B cell (primary cell): ENCODE measurements around the gene ARHGAP42.

Experiments used
- EZH2 ChIP-seq: IDR thresholded peaks from 2 replicates; pipeline ENCODE4 v1.6.1; 2012; ENCODE audit warnings: borderline replicate concordance, low read depth, mild to moderate bottlenecking, moderate library complexity, low read length; ENCODE audit not compliant: insufficient read depth, poor library complexity, severe bottlenecking
- TF ChIP-seq, protein P1 (sequence below): fragments of 200-600 bp; IDR thresholded peaks from one replicate; pipeline ENCODE4 v1.8.0; 2022; ENCODE audit warnings: antibody characterized with exemption, mild to moderate bottlenecking

DNA sequence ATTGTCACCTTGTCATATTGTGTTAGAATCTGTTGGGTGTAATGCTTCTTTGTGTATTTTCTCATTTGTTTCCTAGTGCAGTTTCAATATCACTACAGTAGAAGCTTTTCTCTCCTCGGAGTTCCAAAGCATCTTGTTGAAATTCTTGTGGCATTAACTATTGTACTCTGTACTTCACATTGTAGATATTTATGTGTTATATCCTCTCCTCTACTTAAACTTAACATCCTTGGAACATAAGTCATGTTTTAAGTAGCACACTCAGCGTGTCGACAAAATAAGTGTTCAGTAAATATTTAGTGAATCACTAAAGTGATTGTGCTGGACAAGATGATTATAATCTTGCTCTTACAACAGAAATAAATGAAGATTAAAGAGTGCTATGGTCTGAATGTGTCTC is 201.7 kb downstream of the ARHGAP42 start:
- TF ChIP-seq, protein P1, sequence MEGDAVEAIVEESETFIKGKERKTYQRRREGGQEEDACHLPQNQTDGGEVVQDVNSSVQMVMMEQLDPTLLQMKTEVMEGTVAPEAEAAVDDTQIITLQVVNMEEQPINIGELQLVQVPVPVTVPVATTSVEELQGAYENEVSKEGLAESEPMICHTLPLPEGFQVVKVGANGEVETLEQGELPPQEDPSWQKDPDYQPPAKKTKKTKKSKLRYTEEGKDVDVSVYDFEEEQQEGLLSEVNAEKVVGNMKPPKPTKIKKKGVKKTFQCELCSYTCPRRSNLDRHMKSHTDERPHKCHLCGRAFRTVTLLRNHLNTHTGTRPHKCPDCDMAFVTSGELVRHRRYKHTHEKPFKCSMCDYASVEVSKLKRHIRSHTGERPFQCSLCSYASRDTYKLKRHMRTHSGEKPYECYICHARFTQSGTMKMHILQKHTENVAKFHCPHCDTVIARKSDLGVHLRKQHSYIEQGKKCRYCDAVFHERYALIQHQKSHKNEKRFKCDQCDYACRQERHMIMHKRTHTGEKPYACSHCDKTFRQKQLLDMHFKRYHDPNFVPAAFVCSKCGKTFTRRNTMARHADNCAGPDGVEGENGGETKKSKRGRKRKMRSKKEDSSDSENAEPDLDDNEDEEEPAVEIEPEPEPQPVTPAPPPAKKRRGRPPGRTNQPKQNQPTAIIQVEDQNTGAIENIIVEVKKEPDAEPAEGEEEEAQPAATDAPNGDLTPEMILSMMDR = no peak
- TF ChIP-seq EZH2 = no peak
